Epithelial cell of proximal tubule (primary cell): ENCODE results near the gene DLG1. TPM values are rescaled to one million over a fixed set of nuclear protein-coding genes. Genes with fewer than 3 reads are reported as not detected.

Experiments
- DNase-seq: peaks from one replicate; pipeline ENCODE4 v3.0.0-alpha.2; 2011; ENCODE audit warnings: low read depth
- H3K4me3 ChIP-seq: 2 replicates; pipeline ENCODE4 v1.5.1; 2011; ENCODE audit warnings: low read depth, mild to moderate bottlenecking, low read length
- CTCF ChIP-seq: conservative IDR thresholded peaks from 2 replicates; pipeline ENCODE4 v1.5.1; 2012; ENCODE audit warnings: low read depth, mild to moderate bottlenecking, low read length
- total RNA-seq: library from RNA; depleted of rRNA; stranded (reverse); fragments of >200 nt; gene quantifications from 2 replicates; pipeline ENCODE4 v1.2.3, GENCODE V29; 2015

The DLG1 gene
- total RNA-seq, 1 donor from 2014 or later = 67.6 TPM

- no peak for DNase-seq
- H3K4me3 ChIP-seq = no peak overlapping the region
- TF ChIP-seq CTCF = no peak
Observed at GRCh38 chr3:196997311-196997710, 301.1 kb downstream of the DLG1 start.

- DNase-seq = no peak
- H3K4me3 ChIP-seq = no peak overlapping the region
- no peak for TF ChIP-seq CTCF
Observed at GRCh38 chr3:196996454-196997265, 301.8 kb downstream of the DLG1 start.

- DNase-seq = no peak
- no peak overlapping the region for H3K4me3 ChIP-seq
- TF ChIP-seq CTCF = no peak
Observed at GRCh38 chr3:196995646-196996355, 302.6 kb downstream of the DLG1 start.

GRCh38 chr3:196995027-196995426 lies 303.4 kb downstream of the DLG1 start:
- TF ChIP-seq CTCF = no peak

GRCh38 chr3:196994056-196994455 lies 304.4 kb downstream of the DLG1 start:
- TF ChIP-seq CTCF = no peak
- no peak overlapping the region for H3K4me3 ChIP-seq
- DNase-seq = no peak

More at GRCh38 chr3:196995027-196995426, 303.4 kb downstream of the DLG1 start:
- no peak for DNase-seq
- H3K4me3 ChIP-seq = no peak overlapping the region
